Hepatocyte (in vitro differentiated cells): ENCODE results near the gene FAM50A.

Experiments used
- EZH2 ChIP-seq: fragments of 200-600 bp; sonication (generic); IDR thresholded peaks from 2 replicates; pipeline ENCODE4 v1.6.1; 2016; ENCODE audit warnings: antibody characterized with exemption, mild to moderate bottlenecking, borderline replicate concordance
- EZH2phosphoT487 ChIP-seq: fragments of 200-600 bp; sonication (generic); IDR thresholded peaks from one replicate; pipeline ENCODE4 v1.6.1; 2018; ENCODE audit warnings: antibody characterized with exemption, mild to moderate bottlenecking, low read depth, moderate library complexity; ENCODE audit not compliant: unreplicated experiment, severe bottlenecking
- TF ChIP-seq, protein P1 (sequence below): fragments of 200-600 bp; sonication (generic); IDR thresholded peaks from 2 replicates; pipeline ENCODE4 v1.5.1; 2016; ENCODE audit warnings: antibody characterized with exemption, mild to moderate bottlenecking; ENCODE audit not compliant: poor library complexity

DNA sequence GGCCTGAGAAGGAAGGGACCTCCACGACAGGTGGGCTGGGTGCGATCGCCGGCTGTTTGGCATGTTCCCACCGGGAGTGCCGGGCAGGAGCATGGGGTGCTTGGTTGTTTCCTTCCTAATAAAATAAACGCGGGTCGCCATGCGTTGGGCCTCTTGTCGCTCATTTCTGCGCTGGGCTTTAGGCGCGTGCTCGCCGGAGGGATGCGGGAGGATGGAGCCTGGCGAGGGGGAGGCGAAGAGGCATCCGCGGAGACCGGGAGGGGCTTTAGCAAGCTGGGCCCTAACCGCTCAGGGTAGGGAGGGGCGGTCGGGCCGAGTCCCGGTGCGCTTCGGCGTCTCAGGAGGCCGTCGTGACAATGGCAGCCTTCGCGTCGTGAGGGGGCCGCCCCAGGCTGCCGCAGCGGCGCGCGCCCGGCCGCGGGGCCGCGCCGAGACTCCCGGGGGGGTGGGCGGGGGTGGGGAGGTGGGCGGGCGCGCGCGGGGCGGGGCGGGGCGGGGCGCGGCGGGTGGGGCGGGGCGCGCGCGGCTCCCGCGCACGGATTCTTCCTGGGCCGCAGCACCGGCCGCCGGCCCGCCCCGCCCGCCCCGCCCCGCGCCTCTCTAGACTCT, 7.5 kb upstream of the FAM50A start:
- TF ChIP-seq, protein P1, sequence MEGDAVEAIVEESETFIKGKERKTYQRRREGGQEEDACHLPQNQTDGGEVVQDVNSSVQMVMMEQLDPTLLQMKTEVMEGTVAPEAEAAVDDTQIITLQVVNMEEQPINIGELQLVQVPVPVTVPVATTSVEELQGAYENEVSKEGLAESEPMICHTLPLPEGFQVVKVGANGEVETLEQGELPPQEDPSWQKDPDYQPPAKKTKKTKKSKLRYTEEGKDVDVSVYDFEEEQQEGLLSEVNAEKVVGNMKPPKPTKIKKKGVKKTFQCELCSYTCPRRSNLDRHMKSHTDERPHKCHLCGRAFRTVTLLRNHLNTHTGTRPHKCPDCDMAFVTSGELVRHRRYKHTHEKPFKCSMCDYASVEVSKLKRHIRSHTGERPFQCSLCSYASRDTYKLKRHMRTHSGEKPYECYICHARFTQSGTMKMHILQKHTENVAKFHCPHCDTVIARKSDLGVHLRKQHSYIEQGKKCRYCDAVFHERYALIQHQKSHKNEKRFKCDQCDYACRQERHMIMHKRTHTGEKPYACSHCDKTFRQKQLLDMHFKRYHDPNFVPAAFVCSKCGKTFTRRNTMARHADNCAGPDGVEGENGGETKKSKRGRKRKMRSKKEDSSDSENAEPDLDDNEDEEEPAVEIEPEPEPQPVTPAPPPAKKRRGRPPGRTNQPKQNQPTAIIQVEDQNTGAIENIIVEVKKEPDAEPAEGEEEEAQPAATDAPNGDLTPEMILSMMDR = no peak
- no peak for TF ChIP-seq EZH2
- no peak for TF ChIP-seq EZH2phosphoT487
